IPS-18a (cell line): ENCODE measurements around the gene SLC35A4.

Experiments used
- H3K27ac ChIP-seq: one replicate; pipeline ENCODE4 v1.5.1; 2013; ENCODE audit warnings: low read length
- H3K27me3 ChIP-seq: one replicate; pipeline ENCODE4 v1.6.1; 2013; ENCODE audit warnings: mild to moderate bottlenecking, low read length; ENCODE audit not compliant: control insufficient read depth, insufficient read depth
- H3K36me3 ChIP-seq: one replicate; pipeline ENCODE4 v1.6.1; 2013; ENCODE audit warnings: low read depth, low read length; ENCODE audit not compliant: control insufficient read depth
- H3K4me1 ChIP-seq: one replicate; pipeline ENCODE4 v1.6.1; 2013; ENCODE audit warnings: low read depth, low read length; ENCODE audit not compliant: control insufficient read depth
- H3K4me3 ChIP-seq: one replicate; pipeline ENCODE4 v1.5.1; 2013; ENCODE audit warnings: low read length
- H3K9ac ChIP-seq: one replicate; pipeline ENCODE4 v1.6.1; 2013; ENCODE audit warnings: mild to moderate bottlenecking, low read length, moderate library complexity
- H3K9me3 ChIP-seq: one replicate; pipeline ENCODE4 v1.6.1; 2013; ENCODE audit warnings: low read depth, low read length; ENCODE audit not compliant: control insufficient read depth

The SLC35A4 gene

GRCh38 chr5:140564196-140565023, at the start of gene SLC35A4, which contains the start of gene APBB3:
Gene SLC35A4, plus strand, starts transcription at chr5:140564828. Its CDS starts 2,342 bp downstream, at chr5:140567170.
Gene APBB3, minus strand, starts transcription at chr5:140564598. Its CDS starts 353 bp downstream, at chr5:140564245.
- Histone ChIP-seq H3K4me1 (peaks cover 5% of the 10 kb centered on the region), H3K27ac (peak within 1 kb of the TSS; percentile 55), H3K9ac (peak within 1 kb of the TSS; percentile 83), H3K9me3 (no peaks in the 10 kb centered on the region), H3K4me3 (peak within 1 kb of the TSS; percentile 90), H3K36me3 (peaks cover 18% of the 10 kb centered on the region), H3K27me3 (no peaks in the 10 kb centered on the region)

GRCh38 chr5:140524003-140524402, 40.6 kb upstream of the SLC35A4 start:
- Histone ChIP-seq H3K27me3 (no peaks in the 10 kb centered on the region), H3K4me3 (no peak overlapping the region), H3K27ac (no peak overlapping the region), H3K9ac (no peak overlapping the region), H3K4me1 (no peaks in the 10 kb centered on the region), H3K9me3 (no peaks in the 10 kb centered on the region), H3K36me3 (peaks cover 46% of the 10 kb centered on the region)

DNA sequence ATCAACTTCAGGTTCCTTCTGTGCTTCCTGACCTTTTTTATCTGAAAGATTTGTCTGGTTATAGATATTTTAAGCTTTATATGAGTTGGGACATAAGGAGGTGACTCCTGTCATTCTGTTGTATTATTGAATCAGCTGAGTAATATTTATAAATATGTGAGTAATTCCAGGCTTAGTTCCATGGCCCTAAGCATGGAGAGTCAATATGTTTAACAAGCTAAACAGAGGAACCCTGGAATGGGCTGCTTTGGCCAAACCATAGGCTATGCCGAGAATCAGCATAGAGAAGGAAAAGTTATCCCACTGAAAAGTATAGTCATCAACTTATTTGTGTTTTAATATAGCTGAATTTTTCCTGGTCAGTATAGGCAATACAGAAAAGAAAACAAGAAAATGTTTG, 24.4 kb upstream of the SLC35A4 start:
- no peak overlapping the region for H3K4me3 ChIP-seq
- no peaks in the 10 kb centered on the region for H3K4me1 ChIP-seq
- no peak overlapping the region for H3K9ac ChIP-seq
- H3K36me3 ChIP-seq, result peaks cover 59% of the 10 kb centered on the region
- no peaks in the 10 kb centered on the region for H3K9me3 ChIP-seq
- no peak overlapping the region for H3K27ac ChIP-seq
- H3K27me3 ChIP-seq, result no peaks in the 10 kb centered on the region

- Histone ChIP-seq H3K4me3 (no peak overlapping the region), H3K9ac (no peak overlapping the region), H3K36me3 (peaks cover 42% of the 10 kb centered on the region), H3K27me3 (no peaks in the 10 kb centered on the region), H3K4me1 (peaks cover under 1% of the 10 kb centered on the region), H3K27ac (no peak overlapping the region), H3K9me3 (no peaks in the 10 kb centered on the region)
Measured at GRCh38 chr5:140542972-140543371, 21.7 kb upstream of the SLC35A4 start.

DNA sequence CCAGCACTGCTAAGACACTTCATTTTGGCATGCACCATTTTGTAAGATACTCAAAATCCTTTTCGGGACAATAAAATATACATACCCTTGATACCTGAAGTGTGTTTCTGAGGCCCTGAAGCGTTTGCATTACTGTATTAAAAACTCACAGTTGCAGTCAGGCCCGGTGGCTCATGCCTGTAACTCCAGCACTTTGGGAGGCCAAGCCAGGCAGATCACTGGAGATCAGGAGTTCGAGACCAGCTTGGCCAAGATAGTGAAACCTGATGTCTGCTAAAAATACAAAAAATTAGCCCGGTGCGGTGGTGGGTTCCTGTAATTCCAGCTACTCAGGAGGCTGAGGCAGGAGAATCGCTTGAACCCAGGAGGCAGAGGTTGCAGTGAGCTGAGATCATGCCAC, 19.6 kb upstream of the SLC35A4 start:
- Histone ChIP-seq H3K4me1 (peaks cover 9% of the 10 kb centered on the region), H3K9me3 (no peaks in the 10 kb centered on the region), H3K9ac (no peak overlapping the region), H3K27me3 (no peaks in the 10 kb centered on the region), H3K36me3 (peaks cover 34% of the 10 kb centered on the region), H3K27ac (no peak overlapping the region), H3K4me3 (no peak overlapping the region)

- no peaks in the 10 kb centered on the region for H3K9me3 ChIP-seq
- no peaks in the 10 kb centered on the region for H3K27me3 ChIP-seq
- H3K4me1 ChIP-seq, result peaks cover 9% of the 10 kb centered on the region
- H3K9ac ChIP-seq, result no peak overlapping the region
- no peak overlapping the region for H3K27ac ChIP-seq
- H3K36me3 ChIP-seq, result peaks cover 34% of the 10 kb centered on the region
- no peak overlapping the region for H3K4me3 ChIP-seq
Measured at GRCh38 chr5:140545606-140546005, 19.0 kb upstream of the SLC35A4 start.

DNA sequence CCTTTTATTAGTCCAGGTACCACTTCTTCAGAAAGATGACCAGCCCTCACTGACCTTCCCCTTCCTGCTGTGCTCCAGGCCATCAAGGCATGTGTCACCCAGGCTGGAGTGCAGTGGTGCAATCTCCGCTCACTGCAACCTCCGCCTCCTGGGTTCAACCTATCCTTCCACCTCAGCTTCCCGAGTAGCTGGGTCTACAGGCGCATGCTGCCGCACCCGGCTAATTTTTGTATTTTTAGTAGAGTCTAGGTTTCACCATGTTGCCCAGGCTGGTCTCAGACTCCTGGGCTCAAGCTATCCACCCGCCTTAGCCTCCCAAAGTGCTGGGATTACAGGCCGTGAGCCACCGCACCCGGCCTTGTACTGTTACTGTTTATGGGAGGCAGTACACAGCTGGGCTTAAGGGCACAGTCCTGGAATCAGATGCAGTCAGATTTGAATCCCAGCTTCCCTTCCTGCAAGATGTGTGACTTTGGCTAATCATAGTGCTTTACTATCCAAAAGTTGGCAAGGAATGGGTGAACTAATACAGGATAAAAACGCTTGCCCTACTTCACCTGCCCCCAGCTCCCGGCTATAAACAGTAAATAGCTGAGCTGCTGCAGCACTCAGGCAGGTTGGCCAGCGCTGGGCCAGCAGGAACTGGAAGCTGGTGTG, 17.6 kb upstream of the SLC35A4 start:
- H3K4me1 ChIP-seq, result peaks cover 9% of the 10 kb centered on the region
- H3K27me3 ChIP-seq, result no peaks in the 10 kb centered on the region
- H3K27ac ChIP-seq, result no peak overlapping the region
- H3K9me3 ChIP-seq, result no peaks in the 10 kb centered on the region
- H3K36me3 ChIP-seq, result peaks cover 34% of the 10 kb centered on the region
- peak overlapping the region; percentile 32 for H3K4me3 ChIP-seq
- peak overlapping the region; percentile 3 for H3K9ac ChIP-seq

DNA sequence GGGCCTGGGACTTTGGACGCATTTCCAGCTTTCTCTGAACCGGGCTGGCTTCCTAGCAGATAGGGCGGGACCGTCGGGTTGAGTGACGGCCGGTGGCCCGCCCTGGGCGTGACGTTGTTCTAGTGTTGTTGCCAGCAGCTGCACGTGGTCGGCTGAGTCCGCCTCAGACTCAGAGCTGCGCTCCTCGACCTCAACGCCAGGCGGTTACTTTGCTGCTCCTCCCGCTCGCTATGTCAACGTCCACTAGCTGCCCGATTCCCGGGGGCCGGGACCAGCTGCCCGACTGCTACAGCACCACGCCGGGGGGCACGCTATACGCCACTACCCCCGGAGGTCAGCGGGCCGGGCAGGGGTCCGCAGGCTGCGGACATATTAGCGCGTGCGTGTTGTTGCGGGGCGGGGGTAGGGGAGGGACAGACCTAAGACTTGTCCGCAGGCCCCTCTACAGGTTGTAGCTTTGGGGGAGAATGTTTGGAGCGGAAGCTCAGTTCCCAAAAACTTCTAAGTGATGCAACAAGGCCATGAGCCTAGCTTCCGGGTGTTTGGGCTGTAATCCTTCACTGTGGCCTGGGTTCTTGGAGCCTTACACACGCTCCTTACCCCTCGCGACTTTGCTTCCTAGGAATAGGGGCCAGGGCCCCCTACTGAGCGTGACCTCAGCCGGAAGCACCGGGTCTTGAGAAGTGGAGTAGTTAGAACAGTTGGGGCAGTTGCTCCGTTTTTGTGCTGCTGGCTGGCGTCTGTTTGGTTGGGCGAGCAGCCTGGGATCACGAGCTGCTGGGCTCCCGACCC, 16.9 kb upstream of the SLC35A4 start, which contains the start of gene EIF4EBP3:
TSS of gene EIF4EBP3 (plus strand) at position 155 of the 792 bp plus-strand sequence. CDS start at position 231, 76 bp downstream.
- H3K36me3 ChIP-seq, result peaks cover 33% of the 10 kb centered on the region
- peak within 1 kb of the TSS; percentile 56 for H3K27ac ChIP-seq
- H3K4me1 ChIP-seq, result peaks cover 9% of the 10 kb centered on the region
- no peaks in the 10 kb centered on the region for H3K9me3 ChIP-seq
- peak within 1 kb of the TSS; percentile 68 for H3K9ac ChIP-seq
- peak within 1 kb of the TSS; percentile 63 for H3K4me3 ChIP-seq
- H3K27me3 ChIP-seq, result no peaks in the 10 kb centered on the region

GRCh38 chr5:140548300-140548688, 16.3 kb upstream of the SLC35A4 start:
- H3K4me1 ChIP-seq, result peaks cover 9% of the 10 kb centered on the region
- peak overlapping the region; percentile 63 for H3K4me3 ChIP-seq
- peak overlapping the region; percentile 56 for H3K27ac ChIP-seq
- H3K9me3 ChIP-seq, result no peaks in the 10 kb centered on the region
- H3K27me3 ChIP-seq, result no peaks in the 10 kb centered on the region
- H3K36me3 ChIP-seq, result peaks cover 33% of the 10 kb centered on the region
- peak overlapping the region; percentile 68 for H3K9ac ChIP-seq

DNA sequence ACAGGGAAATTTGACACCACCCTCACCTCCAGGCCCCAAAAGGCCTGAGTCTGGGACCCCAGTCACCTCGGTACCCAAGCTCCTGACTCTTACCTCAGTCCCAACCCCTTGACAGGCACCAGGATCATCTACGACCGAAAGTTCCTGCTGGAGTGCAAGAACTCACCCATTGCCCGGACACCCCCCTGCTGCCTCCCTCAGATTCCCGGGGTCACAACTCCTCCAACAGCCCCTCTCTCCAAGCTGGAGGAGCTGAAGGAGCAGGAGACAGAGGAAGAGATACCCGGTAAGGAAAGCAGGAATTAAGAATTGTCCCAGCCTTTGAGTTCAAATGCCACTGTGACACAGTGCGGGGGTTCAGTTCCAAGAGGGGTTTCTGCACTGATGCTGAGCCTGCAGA, 15.8 kb upstream of the SLC35A4 start:
- no peak overlapping the region for H3K9ac ChIP-seq
- H3K36me3 ChIP-seq, result peaks cover 33% of the 10 kb centered on the region
- no peaks in the 10 kb centered on the region for H3K27me3 ChIP-seq
- H3K4me3 ChIP-seq, result no peak overlapping the region
- H3K9me3 ChIP-seq, result no peaks in the 10 kb centered on the region
- H3K27ac ChIP-seq, result no peak overlapping the region
- peaks cover 9% of the 10 kb centered on the region for H3K4me1 ChIP-seq
